GM18517 (cell line): ENCODE results near the gene RIT2.

Experiments used
- ATAC-seq: cut with Tn5 transposase; IDR thresholded peaks from one replicate; pipeline ENCODE4 v1.9.1; 2021; ENCODE audit warnings: mild to moderate bottlenecking, moderate library complexity; ENCODE audit not compliant: unreplicated experiment

Gene RIT2

GRCh38 chr18:42706618-42707017 lies 408.9 kb downstream of the RIT2 start:
- ATAC-seq, result no peak

DNA sequence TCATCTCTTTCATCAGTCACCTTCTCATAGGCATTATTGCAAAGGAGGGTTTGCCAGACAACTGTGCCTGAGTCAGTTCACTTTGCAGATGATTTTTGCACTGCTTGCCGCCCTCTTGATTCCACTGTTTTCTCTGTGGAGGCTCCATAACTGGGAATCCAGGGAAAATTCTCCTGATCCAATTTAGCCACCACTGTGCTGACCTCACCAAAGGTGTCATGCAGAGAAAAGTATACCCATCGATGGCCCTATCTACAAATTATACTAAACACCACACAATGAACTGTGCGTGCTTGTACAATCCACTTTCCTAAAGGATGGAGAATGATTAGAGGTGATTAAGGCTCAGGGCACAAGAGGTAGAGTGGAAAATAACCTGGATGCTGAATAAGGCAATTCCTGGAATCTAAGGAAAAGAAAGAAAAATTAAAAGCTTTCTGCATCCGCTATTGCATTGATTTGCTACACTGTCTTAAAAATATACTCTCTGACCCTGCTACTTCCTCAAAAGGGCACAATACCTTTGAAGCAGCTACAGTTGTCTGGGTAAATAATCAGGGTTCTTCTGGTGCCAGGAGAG lies 409.4 kb downstream of the RIT2 start:
- no peak for ATAC-seq
